Epithelial cell of proximal tubule (primary cell): ENCODE measurements around the gene TEN1. TPM values are rescaled to one million over a fixed set of nuclear protein-coding genes. Genes with fewer than 3 reads are reported as not detected.

ENCODE experiments used
- DNase-seq: peaks from one replicate; pipeline ENCODE4 v3.0.0-alpha.2; 2011; ENCODE audit warnings: low read depth
- H3K4me3 ChIP-seq: 2 replicates; pipeline ENCODE4 v1.5.1; 2011; ENCODE audit warnings: low read depth, mild to moderate bottlenecking, low read length
- total RNA-seq: library from RNA; depleted of rRNA; stranded (reverse); fragments of >200 nt; gene quantifications from 2 replicates; pipeline ENCODE4 v1.2.3, GENCODE V29; 2015
- TF ChIP-seq, protein P1 (sequence below): conservative IDR thresholded peaks from 2 replicates; pipeline ENCODE4 v1.5.1; 2012; ENCODE audit warnings: low read depth, mild to moderate bottlenecking, low read length

Gene TEN1
- total RNA-seq, 1 donor from 2014 or later, result 41.6 TPM

DNA sequence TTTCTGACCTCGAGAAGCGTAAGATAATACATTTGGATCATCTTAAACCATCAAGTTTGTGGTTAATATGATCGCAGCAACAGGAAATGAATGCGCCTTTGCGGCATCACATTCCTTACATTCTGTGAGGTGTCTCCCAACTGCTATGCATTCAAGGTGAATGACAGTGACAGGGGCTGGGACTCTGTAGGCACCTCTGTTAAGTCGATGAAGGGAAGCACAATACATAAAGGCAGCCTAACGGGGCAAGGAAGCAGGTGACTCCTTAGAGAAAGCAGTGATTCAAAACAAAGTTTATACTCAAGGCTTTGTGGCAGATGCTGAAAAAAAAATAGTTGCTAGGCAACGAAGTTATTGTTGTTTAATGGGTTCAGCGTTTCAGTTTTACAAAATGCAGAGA, 69.7 kb downstream of the TEN1 start:
- TF ChIP-seq, protein P1, sequence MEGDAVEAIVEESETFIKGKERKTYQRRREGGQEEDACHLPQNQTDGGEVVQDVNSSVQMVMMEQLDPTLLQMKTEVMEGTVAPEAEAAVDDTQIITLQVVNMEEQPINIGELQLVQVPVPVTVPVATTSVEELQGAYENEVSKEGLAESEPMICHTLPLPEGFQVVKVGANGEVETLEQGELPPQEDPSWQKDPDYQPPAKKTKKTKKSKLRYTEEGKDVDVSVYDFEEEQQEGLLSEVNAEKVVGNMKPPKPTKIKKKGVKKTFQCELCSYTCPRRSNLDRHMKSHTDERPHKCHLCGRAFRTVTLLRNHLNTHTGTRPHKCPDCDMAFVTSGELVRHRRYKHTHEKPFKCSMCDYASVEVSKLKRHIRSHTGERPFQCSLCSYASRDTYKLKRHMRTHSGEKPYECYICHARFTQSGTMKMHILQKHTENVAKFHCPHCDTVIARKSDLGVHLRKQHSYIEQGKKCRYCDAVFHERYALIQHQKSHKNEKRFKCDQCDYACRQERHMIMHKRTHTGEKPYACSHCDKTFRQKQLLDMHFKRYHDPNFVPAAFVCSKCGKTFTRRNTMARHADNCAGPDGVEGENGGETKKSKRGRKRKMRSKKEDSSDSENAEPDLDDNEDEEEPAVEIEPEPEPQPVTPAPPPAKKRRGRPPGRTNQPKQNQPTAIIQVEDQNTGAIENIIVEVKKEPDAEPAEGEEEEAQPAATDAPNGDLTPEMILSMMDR, result no peak
- DNase-seq, result no peak
- no peak overlapping the region for H3K4me3 ChIP-seq

DNA sequence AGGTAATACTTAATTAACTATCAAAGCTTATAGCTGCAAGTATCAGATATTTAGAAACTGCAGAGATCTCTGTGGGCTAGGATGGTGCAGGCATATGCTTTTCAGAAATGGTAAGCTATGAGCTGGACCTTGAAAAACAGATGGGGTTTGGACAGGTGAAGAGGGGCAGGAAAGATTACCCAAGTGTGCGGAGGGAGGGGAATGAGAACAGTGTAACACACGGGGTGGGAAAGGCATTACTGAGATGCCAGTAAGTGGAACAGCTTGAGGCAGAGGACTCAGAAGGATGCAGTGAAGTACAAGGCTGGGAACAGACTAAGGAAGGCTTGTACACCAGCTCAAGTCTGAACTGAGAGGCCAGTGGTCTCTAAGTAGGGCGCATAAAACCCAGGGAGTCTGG, 70.2 kb downstream of the TEN1 start:
- H3K4me3 ChIP-seq, result no peak overlapping the region

DNA sequence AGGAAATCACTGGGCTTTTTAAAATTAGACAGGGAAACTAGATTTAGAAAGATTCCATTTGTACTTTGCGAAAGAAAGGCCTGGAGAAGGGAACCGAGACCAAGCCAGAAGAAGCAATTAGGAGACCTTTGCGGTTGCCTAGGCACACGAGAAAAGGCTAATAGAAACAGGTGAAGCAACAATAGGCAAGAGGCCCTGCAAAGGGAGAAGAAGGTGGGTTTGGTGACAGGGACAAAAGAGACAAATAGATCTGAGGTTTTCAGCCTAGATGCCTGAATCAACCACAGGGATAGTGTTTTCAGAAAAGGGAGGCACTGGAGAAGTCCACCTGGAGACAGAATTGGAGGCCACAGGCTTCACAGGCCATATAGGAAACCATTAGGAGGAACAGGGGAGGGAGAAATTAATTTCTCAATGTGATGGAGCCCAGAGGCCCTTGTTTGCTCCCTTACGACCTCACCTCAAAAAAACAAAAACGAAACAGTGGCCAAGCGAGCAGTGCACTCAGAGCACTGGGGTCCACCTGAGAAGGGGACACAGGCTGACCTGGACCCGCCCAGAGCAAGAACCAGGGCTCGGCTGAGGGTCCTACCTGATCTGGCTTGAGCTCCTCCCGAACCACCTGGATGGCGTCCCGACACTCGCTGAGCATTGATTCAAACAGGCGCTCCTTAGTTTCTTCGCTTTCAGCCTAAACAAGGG, 70.9 kb downstream of the TEN1 start:
- DNase-seq, result no peak
- H3K4me3 ChIP-seq, result no peak overlapping the region
- TF ChIP-seq, protein P1, result no peak

More for the DNA sequence above, 70.2 kb downstream of the TEN1 start:
- no peak for DNase-seq
- TF ChIP-seq, protein P1, result no peak

Other genes starting within 250 kb of the TEN1 start
- 44.3 and 48.2 TPM in 2 replicates for gene GALK1, start 214.0 kb upstream of the TEN1 start, total RNA-seq
- 19.4 and 20.3 TPM in 2 replicates for gene UNK, start 194.4 kb upstream of the TEN1 start, total RNA-seq
- gene UNC13D, start 134.8 kb upstream of the TEN1 start, total RNA-seq, result 9.2 and 17.8 TPM in 2 replicates
- gene WBP2, start 123.9 kb upstream of the TEN1 start, total RNA-seq, result 65.5 and 69.2 TPM in 2 replicates
- 51.2 and 68.7 TPM in 2 replicates for gene TRIM47, start 100.7 kb upstream of the TEN1 start, total RNA-seq
- gene TRIM65, start 82.3 kb upstream of the TEN1 start, total RNA-seq, result 24.7 and 28.6 TPM in 2 replicates
- gene MRPL38, start 74.4 kb upstream of the TEN1 start, total RNA-seq, result 38.3 and 47.9 TPM in 2 replicates
- 5.5 and 9.0 TPM in 2 replicates for gene FBF1, start 38.2 kb upstream of the TEN1 start, total RNA-seq
- 22.2 and 35.1 TPM in 2 replicates for gene ACOX1, start 74 bp upstream of the TEN1 start, total RNA-seq
- gene CDK3, start 21.6 kb downstream of the TEN1 start, total RNA-seq, result 0.17 and 1.7 TPM in 2 replicates
- gene EVPL, start 48.1 kb downstream of the TEN1 start, total RNA-seq, result 22.2 and 24.8 TPM in 2 replicates
- gene SRP68, start 93.3 kb downstream of the TEN1 start, total RNA-seq, result 15.3 and 32.6 TPM in 2 replicates
- gene GALR2, start 95.5 kb downstream of the TEN1 start, total RNA-seq, result 0.07 and 0.17 TPM in 2 replicates
- not detected in 2 replicates for gene ZACN, start 99.9 kb downstream of the TEN1 start, total RNA-seq
- 39.6 and 66.6 TPM in 2 replicates for gene EXOC7, start 124.5 kb downstream of the TEN1 start, total RNA-seq
- gene FOXJ1, start 162.0 kb downstream of the TEN1 start, total RNA-seq, result 2.6 and 3.0 TPM in 2 replicates